ENCODE results near the gene LZTR1.
"Not testable (repeated sequence)": the region's sequence is repeated elsewhere in the genome, so short reads cannot be mapped to it uniquely, and the experiment has no call there.

LZTR1 gene

DNA sequence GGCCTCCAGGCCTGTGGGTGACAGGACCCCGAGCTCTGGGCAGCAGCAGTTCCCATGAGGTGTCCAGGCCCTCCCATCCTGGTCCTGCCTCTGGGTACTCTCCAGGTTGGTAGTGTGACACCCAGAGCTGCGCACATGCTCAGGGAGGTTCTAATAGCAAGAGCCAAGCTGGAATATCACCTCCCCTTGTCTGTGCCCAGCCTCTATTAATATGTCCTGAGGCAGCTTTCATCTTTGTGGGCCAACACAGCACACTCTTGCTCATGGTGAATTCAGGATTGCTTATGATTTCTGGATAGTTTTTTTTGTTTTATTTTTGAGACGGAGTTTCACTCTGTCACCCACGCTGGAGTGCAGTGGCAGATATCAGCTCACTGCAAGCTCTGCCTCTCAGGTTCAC lies 36.2 kb downstream of the LZTR1 start:
- no peak for DNase-seq

- no peak for DNase-seq
Measured at GRCh38 chr22:21020802-21021429, 38.8 kb downstream of the LZTR1 start.

DNA sequence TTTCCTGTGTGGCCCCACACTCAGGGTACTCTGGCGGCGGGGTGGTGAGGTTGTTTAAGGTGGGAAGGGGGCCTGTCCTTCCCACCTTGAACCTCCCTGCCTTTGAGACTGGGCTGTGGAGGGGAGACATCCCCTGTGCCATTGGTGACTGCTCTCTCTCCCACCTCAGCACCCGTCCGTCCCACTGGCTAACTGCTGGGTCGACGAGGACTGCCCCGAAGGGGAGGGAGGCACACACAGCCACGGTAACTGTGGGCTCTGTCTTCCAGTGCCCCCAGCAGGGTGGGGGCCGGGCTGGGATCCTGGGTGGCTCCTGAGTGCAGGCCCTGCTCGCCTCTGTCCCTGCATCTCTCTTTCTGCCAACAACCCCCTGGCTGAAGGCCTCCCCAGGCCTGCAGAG lies 40.4 kb downstream of the LZTR1 start:
- DNase-seq = no peak

DNA sequence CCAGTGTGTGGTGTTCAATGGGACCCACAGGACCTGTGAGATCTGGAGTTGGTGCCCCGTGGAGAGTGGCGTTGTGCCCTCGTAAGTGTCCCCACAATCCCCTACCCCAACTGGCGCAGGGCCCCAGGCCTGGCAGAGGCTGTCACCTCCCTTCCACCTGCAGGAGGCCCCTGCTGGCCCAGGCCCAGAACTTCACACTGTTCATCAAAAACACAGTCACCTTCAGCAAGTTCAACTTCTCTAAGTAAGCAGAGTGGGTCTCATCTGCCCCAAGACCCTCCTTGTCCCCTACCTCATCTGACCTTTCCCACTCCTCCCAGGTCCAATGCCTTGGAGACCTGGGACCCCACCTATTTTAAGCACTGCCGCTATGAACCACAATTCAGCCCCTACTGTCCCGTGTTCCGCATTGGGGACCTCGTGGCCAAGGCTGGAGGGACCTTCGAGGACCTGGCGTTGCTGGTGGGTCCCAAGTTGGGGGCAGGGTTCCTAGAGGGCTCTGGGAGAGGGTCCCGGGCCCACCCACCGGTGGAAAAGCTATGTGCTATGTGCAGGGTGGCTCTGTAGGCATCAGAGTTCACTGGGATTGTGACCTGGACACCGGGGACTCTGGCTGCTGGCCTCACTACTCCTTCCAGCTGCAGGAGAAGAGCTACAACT lies 41.0 kb downstream of the LZTR1 start:
- DNase-seq = no peak

DNA sequence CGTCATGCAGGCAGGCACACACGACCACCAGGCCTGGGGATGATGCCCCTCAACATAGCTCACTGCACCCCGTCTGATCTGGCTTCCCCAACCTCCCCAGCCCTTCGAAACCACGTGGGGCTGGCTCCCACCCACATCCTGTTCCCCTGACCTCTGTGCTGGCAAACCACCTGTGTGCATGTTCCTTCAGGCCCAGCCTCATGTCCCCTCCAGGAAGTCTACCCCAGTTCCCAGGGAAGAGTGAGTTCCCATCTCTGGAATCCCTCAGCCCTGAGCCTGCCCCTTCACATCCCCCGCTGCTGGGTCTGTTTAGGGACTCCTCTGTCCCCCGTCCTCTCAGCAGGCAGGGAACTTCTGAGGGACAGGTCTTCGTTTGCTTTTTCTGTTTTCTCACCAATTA lies 43.2 kb downstream of the LZTR1 start:
- DNase-seq = no peak

DNA sequence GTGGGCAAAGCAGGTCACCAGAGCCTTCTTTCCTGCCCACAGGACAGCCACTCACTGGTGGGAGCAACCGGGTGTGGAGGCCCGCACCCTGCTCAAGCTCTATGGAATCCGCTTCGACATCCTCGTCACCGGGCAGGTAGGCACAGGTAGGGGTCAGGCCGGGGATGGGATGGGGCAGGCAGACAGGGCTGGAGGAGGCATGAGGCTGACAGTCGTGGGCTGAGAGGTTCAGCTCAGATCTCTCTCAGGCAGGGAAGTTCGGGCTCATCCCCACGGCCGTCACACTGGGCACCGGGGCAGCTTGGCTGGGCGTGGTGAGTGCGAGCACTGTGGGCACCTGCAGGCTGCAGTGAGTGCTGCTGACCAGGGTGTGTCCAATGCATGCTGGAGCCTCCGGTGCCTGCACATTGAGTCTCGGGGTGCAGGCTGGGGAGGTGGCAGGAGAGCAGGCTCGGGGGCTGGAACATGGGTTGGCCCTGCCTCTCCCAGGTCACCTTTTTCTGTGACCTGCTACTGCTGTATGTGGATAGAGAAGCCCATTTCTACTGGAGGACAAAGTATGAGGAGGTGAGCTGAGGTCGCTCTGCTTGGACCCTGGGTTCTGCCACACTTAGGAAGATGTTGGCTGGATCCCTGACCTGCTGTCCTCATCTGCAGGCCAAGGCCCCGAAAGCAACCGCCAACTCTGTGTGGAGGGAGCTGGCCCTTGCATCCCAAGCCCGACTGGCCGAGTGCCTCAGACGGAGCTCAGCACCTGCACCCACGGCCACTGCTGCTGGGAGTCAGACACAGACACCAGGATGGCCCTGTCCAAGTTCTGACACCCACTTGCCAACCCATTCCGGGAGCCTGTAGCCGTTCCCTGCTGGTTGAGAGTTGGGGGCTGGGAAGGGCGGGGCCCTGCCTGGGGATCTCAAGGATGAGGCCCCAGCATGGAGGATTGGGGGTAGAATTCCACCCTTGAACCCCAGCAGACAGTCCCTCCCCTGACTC lies 44.0 kb downstream of the LZTR1 start:
- no peak for DNase-seq

- DNase-seq = no peak
Measured at GRCh38 chr22:21026783-21027692, 44.9 kb downstream of the LZTR1 start.

DNA sequence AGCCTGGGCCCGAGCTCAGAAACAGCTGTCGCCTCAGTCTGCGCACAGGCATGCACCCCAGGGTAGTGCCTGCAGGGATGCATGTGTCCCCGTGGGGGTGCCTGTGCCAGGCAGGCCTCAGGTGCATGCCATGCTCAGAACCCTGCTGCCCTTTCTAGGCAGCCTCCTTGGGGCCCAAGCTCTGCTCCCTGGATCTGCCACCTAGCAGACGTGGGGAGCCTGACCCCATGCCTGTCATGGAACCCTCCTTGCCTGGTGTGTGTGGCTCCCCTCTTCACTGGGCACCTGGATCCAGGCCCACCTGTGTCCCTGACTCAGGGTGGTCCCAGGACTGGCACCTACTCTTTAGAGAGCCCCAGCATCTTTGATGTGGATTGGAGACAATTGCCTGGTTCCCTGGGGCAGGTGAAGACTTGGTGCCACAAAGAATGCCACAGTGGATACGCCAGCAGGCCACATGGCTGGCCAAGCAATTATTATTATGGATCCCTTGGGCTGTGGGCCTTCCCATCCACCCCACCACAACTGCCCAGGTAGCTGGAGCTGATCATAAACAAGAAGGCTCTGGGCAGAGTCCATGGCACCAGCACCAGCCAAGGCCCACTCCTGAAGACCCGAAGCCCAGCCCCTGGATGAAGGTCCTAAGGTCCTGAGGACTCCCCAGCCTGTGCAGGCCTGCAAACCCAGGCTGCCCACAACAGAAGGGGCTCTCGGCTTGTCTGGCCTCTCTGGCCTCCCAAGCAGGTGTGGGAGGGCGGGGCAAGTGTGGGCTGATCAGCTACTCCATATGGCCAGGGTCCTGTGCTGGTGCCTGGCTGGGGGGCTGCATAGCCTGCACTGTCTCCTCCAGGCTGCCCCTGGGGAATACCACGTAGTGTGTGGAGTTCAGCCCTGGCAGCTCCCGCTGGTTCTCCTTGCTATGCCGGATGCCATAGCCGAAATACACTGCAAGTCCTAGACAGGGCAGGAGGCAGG lies 46.5 kb downstream of the LZTR1 start:
- no peak for DNase-seq

DNA sequence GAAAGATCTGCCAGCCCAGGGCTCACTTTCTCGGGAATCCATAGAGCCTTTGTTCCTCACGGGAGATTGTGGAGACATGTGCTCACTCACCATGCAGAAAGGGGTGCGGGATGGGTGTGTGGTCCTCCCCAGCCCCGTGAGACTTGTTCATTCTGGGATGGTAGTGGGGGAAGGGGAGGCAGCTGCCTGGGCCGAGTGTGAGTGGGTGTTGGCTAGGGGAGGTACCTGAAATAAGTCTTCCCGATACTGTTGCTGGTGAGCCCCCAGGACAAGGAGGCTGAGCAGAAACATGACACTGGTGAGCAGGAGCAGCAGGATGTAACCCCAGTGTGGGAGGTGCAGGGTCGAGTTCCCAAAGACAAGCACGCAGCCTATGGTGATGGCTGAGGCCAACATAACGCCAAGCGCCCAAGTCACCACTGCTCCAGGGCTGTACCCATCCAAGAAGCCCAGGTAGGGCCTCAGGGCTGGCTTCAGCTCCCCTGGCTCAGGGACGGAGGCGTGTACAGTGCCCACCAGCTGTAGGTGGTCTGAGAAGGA lies 47.5 kb downstream of the LZTR1 start:
- DNase-seq = no peak

DNA sequence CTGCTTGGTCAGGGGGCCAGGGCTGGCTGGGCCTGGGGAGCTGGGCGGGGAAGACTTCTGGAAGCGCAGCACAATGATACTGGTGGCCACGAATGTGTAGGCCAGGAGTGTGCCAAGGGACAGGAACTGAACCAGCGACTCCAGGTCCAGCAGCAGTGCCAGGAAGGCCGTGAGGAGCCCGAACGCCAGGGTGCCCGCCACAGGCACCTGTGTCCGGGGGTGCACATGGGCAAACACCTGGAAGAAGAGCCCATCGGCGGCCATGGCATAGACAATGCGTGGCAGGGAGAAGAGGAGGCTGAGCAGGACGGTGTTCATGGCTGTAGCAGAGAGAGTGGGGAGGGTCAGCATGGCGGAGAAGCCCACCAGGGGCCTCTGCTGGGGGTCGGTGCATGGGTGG lies 47.9 kb downstream of the LZTR1 start:
- no peak for DNase-seq

DNA sequence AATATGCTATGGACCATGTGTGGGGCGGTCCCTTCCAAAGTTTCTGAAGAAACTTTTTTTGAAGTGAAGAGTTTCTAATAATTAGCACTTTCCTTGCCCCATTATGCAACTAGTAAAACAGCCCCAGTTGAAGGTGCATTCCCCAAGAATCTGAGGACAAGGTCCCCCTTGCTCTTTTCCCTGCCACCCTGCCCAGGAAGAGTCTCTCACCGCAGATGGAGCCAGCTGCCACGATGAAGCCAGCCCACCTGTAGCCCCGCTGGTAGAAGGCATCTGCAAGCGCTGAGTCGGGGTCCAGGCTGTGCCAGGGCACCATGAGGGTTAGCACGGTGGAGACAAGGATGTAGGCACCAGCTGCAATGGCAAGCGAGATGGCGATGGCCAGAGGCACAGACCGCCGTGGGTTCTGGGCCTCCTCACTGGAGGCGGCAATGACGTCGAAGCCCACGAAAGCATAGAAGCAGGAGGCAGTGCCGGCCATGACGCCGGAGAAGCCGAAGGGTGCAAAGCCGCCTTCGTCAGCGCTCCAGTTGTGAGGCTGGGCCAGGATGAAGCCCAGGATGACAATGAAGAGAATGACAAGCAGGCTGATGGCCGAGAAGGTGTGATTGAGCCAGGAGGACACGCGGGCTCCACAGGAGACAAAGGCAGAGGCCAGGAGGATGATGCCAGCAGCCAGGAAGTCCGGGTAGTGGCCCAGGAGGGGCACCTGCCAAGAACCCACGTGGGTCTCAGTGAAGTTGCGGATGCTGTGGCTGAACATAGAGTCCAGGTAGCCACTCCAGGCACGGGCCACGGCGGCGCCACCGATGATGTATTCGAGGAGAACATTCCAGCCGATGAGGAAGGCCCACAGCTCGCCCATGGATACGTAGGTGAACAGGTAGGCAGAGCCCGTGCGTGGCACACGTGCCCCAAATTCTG lies 48.8 kb downstream of the LZTR1 start:
- DNase-seq = no peak

GRCh38 chr22:21031545-21032036 lies 49.5 kb downstream of the LZTR1 start:
- DNase-seq = no peak

DNA sequence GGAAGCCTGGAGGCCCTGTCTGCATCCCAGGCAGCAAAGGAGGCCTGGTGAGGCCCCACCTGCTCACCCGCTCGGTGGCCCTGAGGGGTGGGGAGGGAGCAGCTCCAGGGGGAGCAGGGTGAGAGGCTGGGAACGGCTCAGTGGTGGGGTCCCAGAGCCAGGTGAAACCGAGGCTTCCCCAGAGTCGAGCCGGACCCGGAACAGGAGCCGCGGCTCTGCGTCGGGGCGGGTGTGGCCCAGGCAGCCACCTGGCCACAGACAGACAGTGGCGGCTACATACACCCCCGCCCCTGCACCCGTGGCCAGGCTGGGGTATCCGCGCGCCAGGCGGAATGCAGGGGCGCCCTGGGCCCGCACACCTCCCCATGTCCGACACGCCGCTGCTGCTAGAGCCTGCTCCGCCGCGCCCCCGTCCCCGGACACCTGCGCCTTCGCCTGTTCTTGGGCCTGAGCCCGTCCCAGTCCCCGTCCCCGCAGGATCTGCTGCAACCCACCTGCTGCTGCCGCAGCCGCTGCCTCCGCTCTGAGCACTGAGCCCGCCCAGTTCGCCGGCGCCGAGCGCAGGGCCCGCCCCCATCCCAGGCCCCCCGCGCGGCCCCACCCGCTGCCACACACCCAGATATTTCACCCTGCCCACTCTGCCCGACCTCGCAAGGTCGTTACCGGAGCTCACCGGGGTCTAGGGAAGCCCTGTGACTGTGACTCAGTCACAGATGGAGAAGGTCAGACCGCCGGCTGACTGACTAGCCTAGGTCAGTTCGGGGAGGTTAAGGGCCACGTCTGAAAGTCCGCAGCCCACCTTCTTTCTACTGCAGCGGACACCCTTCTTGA lies 50.2 kb downstream of the LZTR1 start, which contains the start of gene SLC7A4:
Gene SLC7A4 (minus strand): TSS at position 525 of the 831 bp plus-strand sequence. CDS start 749 bp downstream, outside the sequence.
- DNase-seq = no peak

DNA sequence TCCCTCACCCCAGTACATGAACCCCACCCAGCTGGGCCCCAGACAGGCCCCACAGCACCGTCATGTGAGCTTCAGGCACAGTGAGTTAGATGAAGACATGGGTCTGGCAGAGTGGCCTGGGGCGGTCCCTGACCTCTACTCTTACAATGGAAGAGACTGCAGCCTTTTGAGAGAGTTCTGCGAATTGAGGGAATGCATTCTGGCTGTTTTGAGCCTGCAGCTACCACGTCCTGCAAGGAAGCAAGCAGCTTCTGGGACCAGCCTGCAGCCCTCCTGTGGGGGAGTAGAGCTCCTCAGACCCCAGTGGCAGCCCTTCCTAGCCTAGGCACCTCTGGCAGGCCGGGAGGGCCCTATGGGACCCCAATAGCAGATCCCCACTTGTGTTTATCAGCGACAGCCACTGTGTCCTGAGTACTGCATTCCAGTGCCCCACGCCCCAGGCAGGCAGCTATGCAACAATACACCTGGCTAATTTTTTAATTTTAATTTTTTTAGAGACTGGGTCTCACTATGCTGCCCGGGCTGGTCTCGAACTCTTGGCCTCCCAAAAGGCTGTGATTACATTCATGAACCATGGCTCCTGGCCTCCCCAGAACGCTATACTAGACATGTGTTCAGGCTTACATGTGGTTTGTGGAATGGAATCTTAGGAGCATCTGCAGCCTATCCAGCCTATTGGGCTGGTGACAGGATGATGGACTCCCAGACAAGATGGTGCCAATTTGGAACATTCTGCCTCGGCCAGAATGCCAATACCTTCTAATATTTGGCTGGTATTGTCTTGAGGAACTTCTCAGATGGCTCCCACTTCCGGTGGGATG lies 51.0 kb downstream of the LZTR1 start:
- no peak for DNase-seq

GRCh38 chr22:21033895-21034294 lies 51.8 kb downstream of the LZTR1 start:
- no peak for DNase-seq

GRCh38 chr22:21034989-21035388 lies 52.9 kb downstream of the LZTR1 start:
- DNase-seq = no peak

- DNase-seq = no peak
Measured at GRCh38 chr22:21038405-21038804, 56.3 kb downstream of the LZTR1 start.

DNA sequence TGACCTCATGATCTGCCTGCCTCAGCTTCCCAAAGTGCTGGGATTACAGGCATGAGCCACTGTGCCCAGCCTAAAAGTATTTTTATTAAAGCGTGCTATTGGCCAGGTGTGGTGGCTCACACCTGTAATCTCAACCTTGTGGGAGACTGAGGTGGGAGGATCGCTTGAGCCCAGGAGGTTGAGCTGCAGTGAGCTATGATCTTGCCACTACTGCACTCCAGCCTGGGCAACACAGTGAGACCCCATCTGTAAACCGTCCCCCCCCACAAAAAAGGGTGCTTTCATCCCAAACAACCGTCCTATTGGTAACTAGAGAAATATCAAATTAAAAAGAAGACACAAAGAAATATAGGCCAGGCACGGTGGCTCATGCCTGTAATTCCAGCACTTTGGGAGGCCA lies 57.1 kb downstream of the LZTR1 start:
- DNase-seq = not testable (repeated sequence)

All from NCI-H526 treated with DMSO at 0.1 percent for 48 hours (cell line).